ENCODE results near the gene CD6.

CD6 gene

DNA sequence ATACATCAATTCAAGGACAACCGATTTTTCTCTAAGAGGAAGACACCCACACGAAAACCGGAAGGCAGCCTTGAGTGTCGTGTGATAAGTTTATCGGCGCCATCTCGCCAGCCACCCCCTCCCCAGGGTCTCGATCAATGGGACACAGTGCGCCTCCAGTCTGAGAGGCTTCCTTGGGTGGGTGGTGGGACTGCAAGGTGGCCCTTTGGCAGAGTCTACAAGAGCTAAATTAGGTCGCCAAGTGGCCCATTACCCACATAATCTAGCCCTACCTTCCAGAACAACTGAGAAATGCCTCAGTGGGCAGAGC is 64.0 kb downstream of the CD6 start:
- no peak for DNase-seq

DNA sequence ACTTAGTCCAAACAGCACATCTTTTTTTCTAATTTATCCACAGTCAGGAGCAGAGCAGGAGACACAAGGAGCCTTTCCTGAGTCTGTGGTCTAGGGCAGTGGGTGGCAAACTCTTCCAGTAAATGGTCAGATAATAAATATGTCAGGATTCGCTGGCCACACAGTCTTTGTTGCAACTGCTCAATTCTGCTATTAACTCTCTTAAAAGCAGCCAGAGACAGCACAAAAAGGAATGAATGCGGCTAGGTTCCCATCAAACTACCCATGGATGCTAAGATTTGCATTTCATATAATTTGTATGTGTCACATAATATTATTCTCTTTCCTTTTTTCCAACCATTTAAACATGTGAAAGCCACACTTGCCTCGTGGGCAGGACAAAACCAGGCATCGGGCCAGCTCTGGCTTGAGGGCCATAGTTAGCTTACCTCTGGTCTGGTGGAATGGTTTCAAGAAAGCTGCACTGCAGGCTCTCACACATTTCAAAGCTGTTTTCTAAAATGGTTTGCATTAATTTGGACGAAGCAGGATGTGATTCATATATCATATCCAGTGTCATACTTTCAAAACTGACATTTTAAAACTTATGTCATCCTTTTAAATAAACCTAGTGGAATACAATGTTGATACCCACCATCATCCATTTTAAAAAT is 66.1 kb downstream of the CD6 start:
- peak; percentile 35 for DNase-seq

DNA sequence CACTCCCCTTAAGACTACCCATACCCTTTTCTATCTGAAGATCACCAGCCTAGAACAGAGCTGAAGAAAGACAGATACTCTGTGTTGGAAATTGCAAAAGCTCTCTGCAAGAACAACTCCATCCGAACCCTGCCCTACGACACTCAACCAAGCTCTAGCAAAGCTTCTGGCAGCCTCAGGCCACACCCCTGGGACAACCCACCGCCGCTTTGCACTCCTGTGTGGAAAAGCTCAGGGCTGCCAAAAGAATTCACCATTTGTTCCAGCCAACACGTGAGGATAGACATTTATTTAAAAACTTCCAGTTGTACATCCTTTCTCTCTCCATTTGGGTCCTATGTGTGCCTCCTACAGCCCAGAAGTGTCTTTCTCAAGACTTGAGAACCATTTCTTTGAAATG is 68.4 kb downstream of the CD6 start:
- no peak for DNase-seq

- peak; percentile 46 for DNase-seq
These were observed 70.5 kb downstream of the CD6 start for GRCh38 chr11:61041755-61042518.

- DNase-seq = no peak
These were observed 71.1 kb downstream of the CD6 start for GRCh38 chr11:61042537-61042936.

DNA sequence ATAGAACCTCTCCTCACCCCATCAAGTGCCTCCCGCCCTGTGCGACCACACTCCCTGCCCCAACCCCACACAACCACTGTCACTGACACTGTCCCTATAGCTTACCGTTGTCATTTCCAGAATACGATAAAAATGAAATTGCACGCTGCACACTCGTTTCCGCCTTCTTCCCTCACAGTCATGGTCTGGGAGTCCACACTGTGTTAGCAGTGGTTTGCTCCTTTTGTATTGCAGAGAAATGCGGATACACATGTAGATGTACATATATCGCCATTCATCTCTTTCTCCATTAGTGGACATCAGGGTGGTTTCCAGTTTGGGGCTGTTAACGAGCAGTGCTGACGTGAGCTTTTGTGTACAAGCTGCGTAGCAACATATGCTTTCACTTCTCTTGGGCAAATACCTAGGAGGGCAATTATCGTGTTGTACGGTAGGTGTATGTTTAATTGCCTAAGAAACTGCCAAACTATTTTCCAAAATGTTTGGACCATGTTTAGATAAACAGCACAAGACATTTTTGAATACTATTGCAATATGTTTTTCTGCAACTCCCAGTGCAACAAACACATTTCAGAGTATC is 71.6 kb downstream of the CD6 start:
- DNase-seq = no peak

DNA sequence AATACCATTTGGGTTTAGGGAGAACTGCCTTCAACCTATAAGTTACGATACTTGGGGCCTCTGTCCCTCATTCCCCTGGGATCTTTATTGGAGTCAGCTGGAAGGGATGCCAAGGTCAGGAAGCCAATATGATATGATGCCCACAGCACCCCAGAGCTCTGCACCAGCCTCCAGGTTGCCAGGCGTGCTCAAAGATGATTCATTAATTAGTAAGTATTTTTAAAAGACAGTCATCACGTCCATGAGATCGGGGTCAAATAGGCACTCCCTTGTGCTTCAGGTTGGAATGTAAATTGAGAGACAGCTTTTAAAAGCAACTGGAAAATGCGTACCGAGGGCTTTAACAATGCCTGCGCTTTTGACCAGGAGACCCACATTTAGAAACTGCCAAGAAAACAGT is 73.8 kb downstream of the CD6 start:
- DNase-seq = no peak

DNA sequence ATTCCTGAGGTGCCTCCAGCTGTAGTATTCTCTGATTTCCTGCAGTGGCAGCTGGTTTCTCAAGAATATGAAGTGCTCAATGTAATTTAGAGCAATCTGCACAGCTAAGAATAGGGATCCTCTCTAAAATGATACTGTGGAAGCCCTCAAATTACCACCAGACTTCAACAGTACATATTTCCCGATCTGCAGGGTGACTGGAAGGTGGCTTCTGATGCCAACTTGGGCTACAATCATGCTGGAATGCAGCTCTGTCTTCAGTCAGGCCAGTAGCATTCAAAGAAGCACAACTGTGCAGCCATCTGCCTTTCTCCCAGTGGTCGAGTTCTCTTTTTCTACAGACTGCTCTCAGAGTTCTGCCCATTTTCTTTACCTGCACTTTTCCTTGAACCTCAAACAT is 75.4 kb downstream of the CD6 start:
- DNase-seq = no peak

DNA sequence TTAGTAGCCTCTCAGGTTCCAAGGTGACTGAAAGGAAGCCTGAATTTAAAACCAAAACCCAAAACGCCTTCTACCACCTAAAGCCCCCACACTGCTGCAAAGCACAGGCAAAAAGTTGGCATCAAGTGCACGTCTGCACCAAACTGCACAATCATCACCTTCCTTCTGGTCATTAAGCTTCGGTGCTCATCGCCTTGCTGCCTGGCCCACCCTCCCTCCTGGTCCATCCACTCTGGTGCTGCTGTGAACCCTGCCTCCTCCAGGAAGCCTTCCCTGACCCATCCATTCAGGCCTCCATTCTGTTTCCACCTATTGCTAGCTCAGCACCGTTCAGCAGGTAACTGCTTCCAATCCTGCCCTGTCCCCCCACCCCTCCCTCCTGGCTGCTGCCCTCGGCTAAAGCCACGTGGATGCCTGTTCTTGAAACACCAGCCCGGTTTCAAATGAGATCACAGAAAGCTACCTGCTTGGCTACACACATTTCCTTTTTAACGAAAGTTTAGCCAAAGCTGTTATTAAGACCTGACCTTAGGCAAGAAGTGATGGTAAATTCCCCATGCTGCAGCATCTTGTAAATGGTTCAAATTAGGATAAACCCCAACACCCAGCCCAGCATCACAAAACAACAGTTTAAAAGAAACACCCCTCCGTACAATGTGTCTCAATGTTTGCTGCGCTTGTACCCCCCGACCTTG is 77.0 kb downstream of the CD6 start:
- no peak for DNase-seq

DNA sequence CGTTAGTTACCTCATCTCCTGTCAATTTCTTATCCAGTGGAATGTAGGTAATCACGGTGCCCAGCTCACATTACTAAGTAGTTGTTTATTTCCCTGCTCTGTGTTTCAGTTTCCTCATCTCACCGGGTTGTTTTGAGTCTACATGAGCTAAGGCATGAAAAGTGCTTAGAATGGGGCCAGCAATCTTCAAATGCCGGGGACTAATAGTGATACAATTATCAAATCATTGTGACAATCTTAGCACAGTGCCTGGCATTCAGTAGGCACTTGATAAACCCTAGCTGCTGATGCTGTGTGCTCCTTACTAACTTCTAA is 77.5 kb downstream of the CD6 start:
- no peak for DNase-seq

- DNase-seq = no peak
These were observed 78.4 kb downstream of the CD6 start for GRCh38 chr11:61049859-61050258.

DNA sequence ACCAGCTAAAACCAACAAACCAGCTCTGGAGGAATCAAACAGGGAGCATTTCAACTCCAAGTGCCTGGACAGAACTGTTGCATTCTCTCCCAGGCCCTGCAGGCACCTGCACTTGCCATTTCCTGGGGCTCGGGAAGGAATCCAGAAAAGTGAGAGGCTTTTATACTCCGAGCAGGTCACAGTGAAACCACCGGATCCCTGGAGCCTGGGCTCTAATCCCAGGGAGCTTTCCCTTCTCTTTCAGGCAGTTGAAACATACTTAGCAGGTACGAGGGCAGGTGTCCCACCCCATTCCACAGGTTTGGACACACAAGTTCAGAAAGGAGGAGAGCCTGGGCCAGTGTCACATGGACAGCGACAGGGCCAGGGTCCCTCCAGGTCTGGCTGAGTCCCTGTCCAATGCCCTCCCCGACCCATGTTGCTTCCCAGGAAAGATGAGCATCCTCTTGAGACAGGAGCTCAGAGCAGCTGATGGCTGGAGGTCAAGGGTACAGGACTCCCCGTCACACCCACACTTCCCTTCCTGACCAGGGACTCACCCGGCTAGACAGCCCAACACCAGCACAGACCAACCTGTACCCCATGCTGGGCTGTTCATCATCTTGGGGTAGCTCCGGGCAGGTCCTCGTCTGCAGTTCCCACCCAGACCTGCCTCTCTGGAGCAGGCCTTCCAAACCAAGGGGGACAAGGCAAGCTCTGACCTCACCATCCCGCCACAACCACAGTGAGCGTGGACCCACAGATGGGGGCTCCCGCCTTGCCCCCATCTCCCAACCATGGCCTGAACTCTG is 80.9 kb downstream of the CD6 start:
- DNase-seq = no peak

DNA sequence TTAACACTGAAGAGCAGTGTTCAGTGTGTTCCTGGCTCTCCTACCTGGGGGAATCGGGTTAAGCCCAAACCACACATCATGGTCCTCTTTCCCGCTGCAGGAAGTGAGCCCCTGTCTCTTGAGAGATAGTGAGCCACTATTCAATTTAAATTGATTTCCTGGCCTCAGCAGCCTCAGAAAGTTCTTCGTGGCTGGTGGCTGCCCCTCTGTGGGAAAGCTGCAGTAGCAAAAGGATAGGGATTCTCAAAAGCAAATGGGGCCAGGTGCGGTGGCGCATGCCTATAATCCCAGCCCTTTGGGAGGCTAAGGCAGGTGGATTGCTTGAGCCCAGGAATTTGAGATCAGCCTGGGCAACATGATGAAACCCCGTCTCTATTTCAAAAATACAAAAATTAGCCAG is 81.7 kb downstream of the CD6 start:
- no peak for DNase-seq

DNA sequence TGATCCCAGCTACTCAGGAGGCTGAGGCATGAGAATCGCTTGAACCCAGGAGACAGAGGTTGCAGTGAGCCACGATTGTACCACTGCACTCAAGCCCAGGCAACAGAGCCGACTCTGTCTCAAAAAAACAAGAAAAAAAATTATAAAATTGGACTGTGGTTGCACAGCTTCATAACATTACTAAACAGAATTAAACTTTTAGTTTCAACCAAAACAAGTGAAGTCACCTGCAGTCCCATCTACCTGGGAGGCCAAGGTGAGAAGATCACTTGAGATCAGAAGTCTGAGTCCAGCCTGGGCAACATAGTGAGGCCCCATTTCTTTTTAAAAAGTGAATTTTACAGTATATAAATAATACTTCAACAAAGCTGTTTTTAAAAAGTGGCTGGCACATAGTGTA is 83.0 kb downstream of the CD6 start:
- no peak for DNase-seq

DNA sequence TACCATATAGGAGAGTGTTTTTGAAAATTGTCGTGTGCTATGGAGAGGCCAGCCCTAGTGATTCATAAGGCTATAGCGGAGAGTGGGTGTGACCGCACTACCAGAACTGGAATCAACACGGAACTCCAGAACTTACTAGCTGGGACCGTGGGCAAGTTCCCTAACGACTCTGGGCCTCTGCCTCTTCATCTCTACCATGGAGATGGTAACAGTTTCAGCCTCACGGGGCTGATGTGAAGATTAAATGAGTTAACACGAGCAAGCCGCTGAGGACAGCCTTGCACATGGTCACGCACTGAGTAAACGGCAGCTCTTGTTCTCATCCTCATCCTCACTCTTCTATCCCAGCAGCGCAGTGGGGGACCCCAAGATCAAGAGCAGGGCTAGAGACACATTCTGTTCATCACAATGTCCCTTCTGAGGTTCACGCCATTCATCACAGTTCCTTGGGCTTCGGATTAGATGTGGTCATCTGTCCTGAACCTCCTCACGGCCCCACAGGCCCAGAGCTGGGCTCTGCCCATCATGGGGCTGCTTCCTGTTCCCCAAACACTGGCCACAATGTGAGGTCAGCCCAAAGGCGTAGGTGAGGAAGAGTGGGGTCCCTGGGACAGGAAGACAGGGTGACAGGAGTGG is 83.6 kb downstream of the CD6 start:
- no peak for DNase-seq

DNA sequence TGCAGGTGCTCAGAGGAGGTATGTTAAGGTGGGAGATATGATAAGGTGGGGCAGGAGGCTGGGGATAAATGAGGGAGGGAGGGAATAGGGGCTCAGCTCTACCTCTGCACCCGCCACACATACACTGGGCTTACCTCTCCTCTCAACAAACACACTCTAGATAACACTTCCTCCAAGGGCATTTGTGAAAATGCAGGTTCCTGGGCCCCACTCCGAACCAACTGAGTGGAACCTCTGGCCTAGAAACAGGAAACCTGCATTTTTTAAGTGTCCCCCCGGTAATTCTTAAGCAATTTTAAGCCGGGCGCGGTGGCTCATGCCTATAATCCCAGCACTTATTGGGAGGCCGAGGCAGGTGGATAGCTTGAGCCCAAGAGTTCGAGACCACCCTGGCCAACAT is 84.3 kb downstream of the CD6 start:
- DNase-seq = no peak

- DNase-seq = no peak
These were observed 85.1 kb downstream of the CD6 start for GRCh38 chr11:61056571-61056970.

- DNase-seq = no peak
These were observed 85.5 kb downstream of the CD6 start for GRCh38 chr11:61056981-61057380.

GRCh38 chr11:61057615-61058014 is 86.1 kb downstream of the CD6 start:
- DNase-seq = no peak

GRCh38 chr11:61058583-61059259 is 87.2 kb downstream of the CD6 start:
- DNase-seq = no peak

GRCh38 chr11:61059260-61059752 is 87.8 kb downstream of the CD6 start:
- no peak for DNase-seq

Data from fibroblast of skin of right biceps (primary cell).